Fibroblast of mammary gland (primary cell): Measurements from ENCODE around the gene PLCH2.

Experiments
- DNase-seq: peaks from one replicate; pipeline ENCODE4 v3.0.0-alpha.2; 2010; ENCODE audit warnings: low read depth
- H3K4me3 ChIP-seq: 2 replicates; pipeline ENCODE4 v1.5.1; 2011; ENCODE audit warnings: low read depth, mild to moderate bottlenecking, low read length, moderate library complexity; ENCODE audit not compliant: control insufficient read depth
- TF ChIP-seq, protein P1 (sequence below): conservative IDR thresholded peaks from 2 replicates; pipeline ENCODE4 v1.5.1; 2011; ENCODE audit warnings: low read depth, low read length, inconsistent platforms; ENCODE audit not compliant: control insufficient read depth, insufficient read depth

Gene PLCH2

DNA sequence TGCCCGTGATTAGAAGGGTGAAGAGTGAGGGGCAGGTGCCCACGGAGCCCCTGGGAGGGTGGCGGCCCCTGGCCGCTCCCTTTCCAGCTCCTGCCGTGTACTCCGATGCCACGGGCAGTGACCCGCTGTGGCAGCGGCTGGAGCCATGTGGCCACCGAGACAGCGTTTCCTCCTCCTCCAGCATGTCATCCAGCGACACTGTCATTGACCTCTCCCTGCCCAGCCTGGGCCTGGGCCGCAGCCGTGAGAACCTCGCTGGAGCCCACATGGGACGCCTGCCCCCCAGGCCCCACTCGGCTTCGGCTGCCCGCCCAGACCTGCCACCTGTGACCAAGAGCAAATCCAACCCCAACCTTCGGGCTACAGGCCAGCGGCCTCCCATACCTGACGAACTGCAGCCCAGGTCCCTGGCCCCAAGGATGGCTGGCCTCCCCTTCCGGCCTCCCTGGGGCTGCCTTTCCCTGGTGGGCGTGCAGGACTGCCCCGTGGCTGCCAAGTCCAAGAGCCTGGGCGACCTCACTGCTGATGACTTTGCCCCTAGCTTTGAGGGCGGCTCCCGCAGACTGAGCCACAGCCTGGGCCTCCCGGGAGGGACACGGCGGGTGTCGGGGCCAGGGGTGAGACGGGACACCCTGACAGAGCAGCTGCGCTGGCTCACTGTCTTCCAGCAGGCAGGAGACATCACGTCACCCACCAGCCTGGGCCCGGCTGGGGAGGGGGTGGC lies 28.3 kb downstream of the PLCH2 start:
- no peak for DNase-seq
- TF ChIP-seq, protein P1, sequence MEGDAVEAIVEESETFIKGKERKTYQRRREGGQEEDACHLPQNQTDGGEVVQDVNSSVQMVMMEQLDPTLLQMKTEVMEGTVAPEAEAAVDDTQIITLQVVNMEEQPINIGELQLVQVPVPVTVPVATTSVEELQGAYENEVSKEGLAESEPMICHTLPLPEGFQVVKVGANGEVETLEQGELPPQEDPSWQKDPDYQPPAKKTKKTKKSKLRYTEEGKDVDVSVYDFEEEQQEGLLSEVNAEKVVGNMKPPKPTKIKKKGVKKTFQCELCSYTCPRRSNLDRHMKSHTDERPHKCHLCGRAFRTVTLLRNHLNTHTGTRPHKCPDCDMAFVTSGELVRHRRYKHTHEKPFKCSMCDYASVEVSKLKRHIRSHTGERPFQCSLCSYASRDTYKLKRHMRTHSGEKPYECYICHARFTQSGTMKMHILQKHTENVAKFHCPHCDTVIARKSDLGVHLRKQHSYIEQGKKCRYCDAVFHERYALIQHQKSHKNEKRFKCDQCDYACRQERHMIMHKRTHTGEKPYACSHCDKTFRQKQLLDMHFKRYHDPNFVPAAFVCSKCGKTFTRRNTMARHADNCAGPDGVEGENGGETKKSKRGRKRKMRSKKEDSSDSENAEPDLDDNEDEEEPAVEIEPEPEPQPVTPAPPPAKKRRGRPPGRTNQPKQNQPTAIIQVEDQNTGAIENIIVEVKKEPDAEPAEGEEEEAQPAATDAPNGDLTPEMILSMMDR, result no peak
- H3K4me3 ChIP-seq, result no peak overlapping the region

DNA sequence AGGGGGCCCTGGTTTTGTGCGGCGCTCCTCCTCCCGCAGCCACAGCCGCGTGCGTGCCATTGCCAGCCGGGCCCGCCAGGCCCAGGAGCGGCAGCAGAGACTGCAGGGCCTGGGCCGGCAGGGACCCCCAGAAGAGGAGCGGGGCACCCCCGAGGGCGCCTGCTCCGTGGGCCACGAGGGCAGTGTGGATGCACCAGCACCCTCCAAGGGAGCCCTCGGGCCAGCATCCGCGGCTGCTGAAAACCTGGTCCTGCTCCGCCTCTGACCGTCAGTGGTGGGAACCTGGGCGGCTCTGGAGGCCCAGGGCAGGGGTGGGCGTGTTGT lies 28.8 kb downstream of the PLCH2 start:
- DNase-seq, result no peak
- TF ChIP-seq, protein P1, result no peak
- H3K4me3 ChIP-seq, result no peak overlapping the region

DNA sequence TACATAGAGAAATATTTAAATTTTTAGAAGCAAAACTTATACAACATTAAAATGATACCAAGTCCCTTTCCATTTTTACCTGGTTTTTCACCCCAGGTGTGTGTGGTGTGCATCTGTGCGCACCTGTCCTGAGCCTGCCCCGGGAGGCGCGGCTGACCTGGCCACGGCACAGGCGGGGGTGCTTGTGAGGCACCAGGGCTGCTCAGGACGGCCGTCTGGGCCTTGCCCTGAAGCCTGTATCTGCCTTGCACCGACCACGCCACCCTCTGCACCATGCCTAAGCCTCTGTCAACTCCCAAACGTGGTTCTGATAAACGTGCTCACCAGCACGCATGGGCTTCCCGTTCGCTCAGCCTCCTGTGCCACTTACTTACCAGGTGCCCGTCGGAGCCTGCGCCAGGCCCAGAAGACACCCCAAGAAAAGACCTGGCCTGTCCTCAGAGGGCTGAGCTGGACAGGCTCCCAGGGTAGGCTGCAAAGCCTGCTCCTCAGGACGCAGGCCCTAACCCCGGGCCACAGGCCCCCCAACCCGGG lies 29.4 kb downstream of the PLCH2 start:
- DNase-seq, result no peak
- TF ChIP-seq, protein P1, result no peak
- no peak overlapping the region for H3K4me3 ChIP-seq

DNA sequence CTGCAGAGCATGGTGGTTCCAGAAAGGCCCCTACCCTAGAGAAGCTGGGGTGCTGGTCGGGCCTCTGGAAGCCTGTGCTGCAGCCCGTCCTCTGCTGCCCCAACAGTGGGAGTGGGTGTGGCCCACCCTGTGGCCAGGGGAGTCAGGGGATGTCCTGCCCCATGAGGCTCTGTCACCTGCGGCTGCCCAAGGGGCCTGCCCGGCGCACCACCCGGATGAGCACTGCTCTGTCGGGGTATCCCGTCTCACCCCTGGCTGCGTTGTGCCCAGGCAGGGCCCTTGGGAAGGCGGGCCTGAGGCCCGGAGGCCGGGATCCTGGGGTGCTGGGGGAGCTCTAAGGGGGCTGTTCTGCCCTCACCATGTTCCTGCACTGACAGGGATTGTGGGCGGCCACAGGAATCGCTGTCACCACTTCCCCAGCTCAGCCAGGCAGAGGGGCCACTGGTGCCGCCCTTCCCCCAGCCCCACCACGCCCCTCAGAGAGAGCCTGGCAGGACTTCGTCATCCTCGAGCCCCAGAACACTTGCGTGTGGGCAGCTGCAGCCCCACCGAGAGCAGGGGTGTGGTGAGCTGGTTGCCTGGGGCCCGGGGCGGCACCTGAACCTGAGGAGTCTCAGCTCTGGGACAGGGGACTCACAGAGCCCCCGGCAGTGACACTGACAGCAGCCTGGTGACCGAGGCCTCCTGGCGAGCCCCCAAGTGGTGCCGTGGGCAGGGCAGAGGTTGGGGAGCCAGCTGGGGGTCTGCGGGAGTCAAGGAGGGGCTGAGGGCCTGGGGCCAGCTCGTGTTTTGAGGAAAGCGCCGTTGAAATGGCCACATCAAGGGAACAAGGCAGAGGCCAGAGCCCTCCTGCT lies 30.1 kb downstream of the PLCH2 start:
- no peak for DNase-seq
- TF ChIP-seq, protein P1, result no peak

DNA sequence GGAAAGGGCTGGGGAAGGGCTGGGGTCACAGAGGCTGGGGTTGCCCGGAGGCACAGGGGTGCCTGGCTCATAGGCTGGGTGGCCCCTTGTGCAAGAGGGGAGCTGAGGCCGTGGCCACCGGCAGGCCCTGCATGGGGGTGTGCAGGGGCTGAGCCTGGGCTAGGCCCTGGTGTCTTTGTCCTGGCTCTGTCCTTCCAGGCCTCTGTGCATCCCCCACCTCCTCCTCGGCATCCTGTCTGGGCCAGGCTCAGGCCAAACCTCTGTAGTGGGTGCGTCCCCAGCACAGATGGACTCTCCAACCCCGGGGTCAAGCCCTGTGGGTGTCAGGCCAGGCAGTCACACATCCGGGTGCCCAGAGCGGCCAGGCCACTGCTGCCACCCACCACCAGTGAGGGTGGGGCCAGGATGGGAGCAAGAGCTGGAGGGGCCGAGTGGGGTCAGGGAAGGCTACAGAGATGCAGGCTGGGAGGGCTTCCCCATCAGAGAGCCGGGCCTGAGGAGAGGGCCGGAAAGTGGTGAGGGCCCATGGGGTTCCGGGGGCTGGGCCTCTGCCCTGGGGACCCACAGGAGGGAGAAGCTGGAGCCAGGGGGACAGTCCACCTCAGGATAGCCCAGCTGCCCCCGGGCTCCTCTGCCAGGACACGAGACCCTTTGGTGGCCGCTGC lies 30.9 kb downstream of the PLCH2 start:
- DNase-seq, result no peak
- TF ChIP-seq, protein P1, result no peak
- no peak overlapping the region for H3K4me3 ChIP-seq

More for the DNA sequence above, 30.1 kb downstream of the PLCH2 start:
- H3K4me3 ChIP-seq, result no peak overlapping the region

DNA sequence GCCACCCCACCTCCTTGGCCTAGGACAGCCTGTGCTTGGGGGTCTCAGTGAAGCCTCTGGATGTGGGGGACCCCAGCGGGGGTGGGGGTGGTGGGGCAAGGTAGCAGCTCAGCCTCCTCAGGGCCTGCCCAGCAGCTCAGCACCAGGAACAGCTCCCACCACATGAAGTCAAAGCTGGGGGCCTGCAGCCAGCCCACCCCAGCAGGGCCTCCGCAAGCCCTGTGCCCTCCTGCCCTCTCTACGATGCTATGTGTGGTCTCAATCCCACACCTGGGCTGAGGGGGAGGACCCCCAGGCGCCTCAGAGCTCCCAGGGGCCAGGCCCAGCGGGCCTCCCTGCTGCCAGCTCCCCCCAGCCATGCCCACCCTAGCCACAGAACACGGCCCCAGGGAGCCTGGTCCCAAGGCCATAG lies 31.7 kb downstream of the PLCH2 start:
- TF ChIP-seq, protein P1, result no peak
- no peak for DNase-seq
- no peak overlapping the region for H3K4me3 ChIP-seq
